Neural progenitor cell (in vitro differentiated cells): ENCODE data around the gene GALR3. TPM values are rescaled to one million over a fixed set of nuclear protein-coding genes. Genes with fewer than 3 reads are reported as not detected.

Experiments
- DNase-seq: peaks from one replicate; pipeline ENCODE4 v3.0.0-alpha.2; 2016; ENCODE audit warnings: low spot score
- H2AFZ ChIP-seq: fragments of 200-600 bp; sonication (generic); replicated peaks from 2 replicates; pipeline ENCODE4 v1.6.1; 2016; ENCODE audit warnings: antibody characterized with exemption
- H3F3A ChIP-seq: fragments of 200-600 bp; sonication (generic); 2 replicates; pipeline ENCODE4 v1.6.1; 2016; ENCODE audit warnings: antibody characterized with exemption, low read depth
- H3K27ac ChIP-seq: fragments of 200-600 bp; sonication (generic); 2 replicates; pipeline ENCODE4 v1.5.1; 2016; ENCODE audit warnings: mild to moderate bottlenecking
- H3K27me3 ChIP-seq: fragments of 200-600 bp; sonication (generic); 2 replicates; pipeline ENCODE4 v1.6.1; 2016; ENCODE audit warnings: mild to moderate bottlenecking, moderate library complexity
- H3K36me3 ChIP-seq: fragments of 200-600 bp; sonication (generic); 2 replicates; pipeline ENCODE4 v1.5.1; 2016
- H3K4me1 ChIP-seq: fragments of 200-600 bp; sonication (generic); 2 replicates; pipeline ENCODE4 v1.6.1; 2016; ENCODE audit warnings: mixed run types
- H3K4me2 ChIP-seq: fragments of 200-600 bp; sonication (generic); 2 replicates; pipeline ENCODE4 v1.6.1; 2016
- H3K4me3 ChIP-seq: fragments of 200-600 bp; sonication (generic); 2 replicates; pipeline ENCODE4 v1.5.1; 2016
- H3K79me2 ChIP-seq: fragments of 200-600 bp; sonication (generic); 2 replicates; pipeline ENCODE4 v1.6.1; 2016; ENCODE audit warnings: low read depth
- H3K9ac ChIP-seq: fragments of 200-600 bp; sonication (generic); 2 replicates; pipeline ENCODE4 v1.6.1; 2016
- H3K9me3 ChIP-seq: fragments of 200-600 bp; sonication (generic); 2 replicates; pipeline ENCODE4 v1.5.1; 2016; ENCODE audit warnings: low read depth
- H4K20me1 ChIP-seq: fragments of 200-600 bp; sonication (generic); 2 replicates; pipeline ENCODE4 v1.6.1; 2016; ENCODE audit warnings: low read depth
- H3K27ac Mint-ChIP-seq: 3 replicates; pipeline ENCODE4 v1.8.0; 2021; ENCODE audit warnings: mixed read lengths
- H3K27me3 Mint-ChIP-seq: 2 replicates; pipeline ENCODE4 v1.8.0; 2022; ENCODE audit warnings: low read depth, mild to moderate bottlenecking, inconsistent platforms, moderate library complexity, mixed read lengths; ENCODE audit not compliant: insufficient read depth
- H3K36me3 Mint-ChIP-seq: 3 replicates; pipeline ENCODE4 v1.8.0; 2021; ENCODE audit warnings: mixed read lengths
- H3K4me1 Mint-ChIP-seq: 3 replicates; pipeline ENCODE4 v1.8.0; 2021; ENCODE audit warnings: mixed read lengths
- H3K4me3 Mint-ChIP-seq: 3 replicates; pipeline ENCODE4 v1.8.0; 2021; ENCODE audit warnings: mild to moderate bottlenecking, moderate library complexity, mixed read lengths
- H3K9me3 Mint-ChIP-seq: 3 replicates; pipeline ENCODE4 v1.8.0; 2020; ENCODE audit warnings: mixed read lengths
- CTCF ChIP-seq: fragments of 200-600 bp; sonication (generic); IDR thresholded peaks from 2 replicates; pipeline ENCODE4 v1.5.1; 2017; ENCODE audit warnings: antibody characterized with exemption, mild to moderate bottlenecking
- EZH2 ChIP-seq: fragments of 200-600 bp; sonication (generic); IDR thresholded peaks from 2 replicates; pipeline ENCODE4 v1.6.1; 2017; ENCODE audit warnings: antibody characterized with exemption, mild to moderate bottlenecking, moderate library complexity
- EZH2phosphoT487 ChIP-seq: fragments of 200-600 bp; sonication (generic); IDR thresholded peaks from 2 replicates; pipeline ENCODE4 v1.6.1; 2017; ENCODE audit warnings: antibody characterized with exemption
- total RNA-seq: library from RNA; depleted of rRNA; stranded (reverse); fragments of >200 nt; gene quantifications from 2 replicates; pipeline ENCODE4 v1.2.3, GENCODE V29; 2015; ENCODE audit warnings: low replicate concordance

GALR3 gene
- total RNA-seq, 1 donor from 2014 or later: not detected

GRCh38 chr22:37808294-37808657 is 14.9 kb upstream of the GALR3 start:
- DNase-seq: no peak
- H3K36me3 ChIP-seq: no peaks in the 10 kb centered on the region
- H3K27me3 Mint-ChIP-seq: peaks cover 13% of the 10 kb centered on the region
- H3K4me2 ChIP-seq: peak overlapping the region; percentile 99
- H3K9me3 ChIP-seq: no peaks in the 10 kb centered on the region
- no peak overlapping the region for H3K27ac Mint-ChIP-seq
- peaks cover 27% of the 10 kb centered on the region for H3K4me1 Mint-ChIP-seq
- peaks cover 3% of the 10 kb centered on the region for H3K9me3 Mint-ChIP-seq
- H3K4me3 ChIP-seq: peak overlapping the region; percentile 81
- peak overlapping the region; percentile 88 for H3K4me3 Mint-ChIP-seq
- H3K79me2 ChIP-seq: peaks cover 39% of the 10 kb centered on the region
- H3K9ac ChIP-seq: peak overlapping the region; percentile 2
- H3K27me3 ChIP-seq: peaks cover 37% of the 10 kb centered on the region
- H3K27ac ChIP-seq: no peak overlapping the region
- no peak overlapping the region for H2AFZ ChIP-seq
- no peaks in the 10 kb centered on the region for H3K36me3 Mint-ChIP-seq
- TF ChIP-seq CTCF: no peak
- no peak for TF ChIP-seq EZH2phosphoT487
- TF ChIP-seq EZH2: peak; percentile 34
- peaks cover 55% of the 10 kb centered on the region for H3F3A ChIP-seq
- H4K20me1 ChIP-seq: peaks cover 45% of the 10 kb centered on the region
- H3K4me1 ChIP-seq: peaks cover 30% of the 10 kb centered on the region

- peaks cover 1% of the 10 kb centered on the region for H3K36me3 Mint-ChIP-seq
- Histone ChIP-seq H4K20me1 (peaks cover 45% of the 10 kb centered on the region), H3K9me3 (no peaks in the 10 kb centered on the region), H2AFZ (no peak overlapping the region), H3K79me2 (peaks cover 39% of the 10 kb centered on the region), H3K4me1 (peaks cover 21% of the 10 kb centered on the region), H3K9ac (no peak overlapping the region), H3K4me3 (no peak overlapping the region), H3K27ac (no peak overlapping the region), H3F3A (peaks cover 44% of the 10 kb centered on the region), H3K4me2 (no peak overlapping the region), H3K27me3 (peaks cover 21% of the 10 kb centered on the region), H3K36me3 (no peaks in the 10 kb centered on the region)
- H3K9me3 Mint-ChIP-seq: peaks cover 3% of the 10 kb centered on the region
- H3K27ac Mint-ChIP-seq: no peak overlapping the region
- H3K4me1 Mint-ChIP-seq: peaks cover 16% of the 10 kb centered on the region
- no peak for DNase-seq
- H3K4me3 Mint-ChIP-seq: peak overlapping the region; percentile 78
- peaks cover 8% of the 10 kb centered on the region for H3K27me3 Mint-ChIP-seq
- no peak for TF ChIP-seq CTCF
- TF ChIP-seq EZH2: no peak
- TF ChIP-seq EZH2phosphoT487: no peak
Observed at GRCh38 chr22:37809672-37810333, 13.4 kb upstream of the GALR3 start.

GRCh38 chr22:37811867-37812266 is 11.3 kb upstream of the GALR3 start:
- Mint-ChIP-seq H3K27ac (no peak overlapping the region), H3K36me3 (peaks cover 1% of the 10 kb centered on the region), H3K27me3 (peaks cover 2% of the 10 kb centered on the region), H3K9me3 (no peaks in the 10 kb centered on the region), H3K4me3 (no peak overlapping the region), H3K4me1 (peaks cover 5% of the 10 kb centered on the region)
- H3K27me3 ChIP-seq: peaks cover 12% of the 10 kb centered on the region
- peaks cover 22% of the 10 kb centered on the region for H3K79me2 ChIP-seq
- H3K4me2 ChIP-seq: no peak overlapping the region
- no peak overlapping the region for H3K27ac ChIP-seq
- no peak for TF ChIP-seq EZH2phosphoT487
- TF ChIP-seq CTCF: no peak
- no peak for TF ChIP-seq EZH2
- H3K36me3 ChIP-seq: no peaks in the 10 kb centered on the region
- H4K20me1 ChIP-seq: peaks cover 30% of the 10 kb centered on the region
- H3K9ac ChIP-seq: no peak overlapping the region
- peaks cover 29% of the 10 kb centered on the region for H3F3A ChIP-seq
- no peak overlapping the region for H2AFZ ChIP-seq
- no peak overlapping the region for H3K4me3 ChIP-seq
- no peaks in the 10 kb centered on the region for H3K9me3 ChIP-seq
- peaks cover 9% of the 10 kb centered on the region for H3K4me1 ChIP-seq
- no peak for DNase-seq
